Measurements from ENCODE around the gene LLCFC1. TPM values are rescaled to one million over a fixed set of nuclear protein-coding genes. Genes with fewer than 3 reads are reported as not detected.

LLCFC1 gene
- total RNA-seq, 1 experiment from 2014 or later: not detected

DNA sequence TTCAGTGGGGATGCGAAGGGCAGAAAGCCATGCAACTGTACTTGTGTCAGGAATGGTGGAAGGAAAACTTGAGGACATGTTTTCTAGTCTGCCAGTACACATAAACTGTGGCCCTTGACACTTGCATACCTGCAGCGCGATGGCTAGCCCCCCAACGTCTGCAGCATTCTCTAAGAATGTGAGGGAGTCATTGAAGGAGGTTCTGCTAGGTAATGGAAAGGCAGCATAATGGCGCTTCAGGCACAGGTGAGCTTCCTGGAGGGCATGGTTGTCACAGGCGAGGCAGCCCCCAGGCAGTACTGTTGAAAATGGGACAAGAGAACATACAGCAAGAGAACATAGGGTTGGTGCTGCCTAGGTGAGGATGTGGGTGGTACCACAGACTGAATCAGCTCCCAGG lies 3.5 kb downstream of the LLCFC1 start:
- no TSS peak for BruUV-seq (replicated peaks)
- in situ Hi-C loops (cut with HindIII; ENCODE audit: low pct_unique_long_range_greater_than_20kb, low sequenced_read_pairs): no loop called here
- CTCF ChIA-PET: no interaction called here

GRCh38 chr7:142943706-142944268 lies 4.5 kb downstream of the LLCFC1 start:
- no peaks in the 10 kb centered on the region for H3K9me3 ChIP-seq (ENCODE audit: control insufficient read depth, insufficient read depth, low read depth, low read length)
- ATAC-seq (no peak), DNase-seq (ENCODE audit: low read depth, low spot score) (no peak)
- H3K27ac ChIP-seq (ENCODE audit: low read length): no peak overlapping the region
- ChIA-PET CTCF (no interaction called here), POLR2A (no interaction called here)
- intact Hi-C loops (cut with micrococcal nuclease; ENCODE audit: unreplicated experiment): no loop called here
- BruUV-seq (replicated peaks): no TSS peak
- H3K4me1 ChIP-seq (ENCODE audit: control insufficient read depth, insufficient read depth, low read length): no peaks in the 10 kb centered on the region
- no peaks in the 10 kb centered on the region for H3K36me3 ChIP-seq (ENCODE audit: control insufficient read depth, insufficient read depth, low read length)
- TF ChIP-seq SIN3A (IDR thresholded peaks at IDR 0.05; ENCODE audit: borderline replicate concordance, insufficient read depth, low read depth, low read length) (no peak), REST (IDR thresholded peaks at IDR 0.05; ENCODE audit: insufficient read depth in 1 of 2, low read depth in 2 of 2, low read length in 1 of 2) (no peak), CTCF (IDR thresholded peaks at IDR 0.05) (no peak), POLR2AphosphoS5 (IDR thresholded peaks at IDR 0.05; ENCODE audit: low read depth, low read length) (no peak), TCF7L2 (IDR thresholded peaks at IDR 0.05; ENCODE audit: low read depth, low read length) (no peak)
- no peak overlapping the region for H3K4me3 ChIP-seq (ENCODE audit: low read depth in 2 of 2, low read length in 2 of 2)
- in situ Hi-C loops (cut with HindIII; ENCODE audit: low pct_unique_long_range_greater_than_20kb, low sequenced_read_pairs): no loop called here
- H3K27me3 ChIP-seq (ENCODE audit: control insufficient read depth, insufficient read depth, low read length): no peaks in the 10 kb centered on the region; the same call in 1 of the 2 replicates

More for the DNA sequence above, 3.5 kb downstream of the LLCFC1 start:
- Histone ChIP-seq H3K4me1 (ENCODE audit: control insufficient read depth, insufficient read depth, low read length) (no peaks in the 10 kb centered on the region), H3K4me3 (ENCODE audit: low read depth in 2 of 2, low read length in 2 of 2) (no peak overlapping the region), H3K36me3 (ENCODE audit: control insufficient read depth, insufficient read depth, low read length) (no peaks in the 10 kb centered on the region), H3K9me3 (ENCODE audit: control insufficient read depth, insufficient read depth, low read depth, low read length) (no peaks in the 10 kb centered on the region), H3K27me3 (ENCODE audit: control insufficient read depth, insufficient read depth, low read length) (no peaks in the 10 kb centered on the region; the same call in 1 of the 2 replicates), H3K27ac (ENCODE audit: low read length) (no peak overlapping the region)
- intact Hi-C loops (cut with micrococcal nuclease; ENCODE audit: unreplicated experiment): no loop called here
- POLR2A ChIA-PET: no interaction called here
- no peak for DNase-seq (ENCODE audit: low read depth, low spot score)
- TF ChIP-seq TCF7L2 (IDR thresholded peaks at IDR 0.05; ENCODE audit: low read depth, low read length) (no peak), CTCF (IDR thresholded peaks at IDR 0.05) (no peak), SIN3A (IDR thresholded peaks at IDR 0.05; ENCODE audit: borderline replicate concordance, insufficient read depth, low read depth, low read length) (no peak), POLR2AphosphoS5 (IDR thresholded peaks at IDR 0.05; ENCODE audit: low read depth, low read length) (no peak), REST (IDR thresholded peaks at IDR 0.05; ENCODE audit: insufficient read depth in 1 of 2, low read depth in 2 of 2, low read length in 1 of 2) (no peak)
- no peak for ATAC-seq

All from Panc1 (cell line).